HPDE6-E6E7 (cell line): ENCODE results near the gene BCL2L12.

Experiments
- DNase-seq: peaks from one replicate; pipeline ENCODE4 v3.0.0; 2011; ENCODE audit warnings: missing footprints; ENCODE audit errors: extremely low spot score

Gene BCL2L12

GRCh38 chr19:49641688-49642491 lies 23.8 kb upstream of the BCL2L12 start, which contains the start of gene SCAF1:
Gene SCAF1 (plus strand): TSS chr19:49642209. CDS start chr19:49645027, 2,818 bp downstream.
- peak; percentile 88 for DNase-seq

- no peak for DNase-seq
These were observed 23.2 kb upstream of the BCL2L12 start for GRCh38 chr19:49642492-49643035.

GRCh38 chr19:49643466-49643865 lies 22.3 kb upstream of the BCL2L12 start:
- DNase-seq, result no peak

GRCh38 chr19:49645592-49645991 lies 20.1 kb upstream of the BCL2L12 start:
- no peak for DNase-seq

- DNase-seq, result no peak
These were observed 19.7 kb upstream of the BCL2L12 start for GRCh38 chr19:49645995-49646394.

GRCh38 chr19:49646586-49646985 lies 19.1 kb upstream of the BCL2L12 start:
- no peak for DNase-seq

GRCh38 chr19:49651029-49651819 lies 14.5 kb upstream of the BCL2L12 start:
- DNase-seq, result no peak

- DNase-seq, result no peak
These were observed 13.7 kb upstream of the BCL2L12 start for GRCh38 chr19:49651820-49652550.

GRCh38 chr19:49652551-49653465 lies 12.9 kb upstream of the BCL2L12 start:
- no peak for DNase-seq

- DNase-seq, result no peak
These were observed 12.3 kb upstream of the BCL2L12 start for GRCh38 chr19:49653466-49653806.

GRCh38 chr19:49654581-49654980 lies 11.2 kb upstream of the BCL2L12 start:
- no peak for DNase-seq

GRCh38 chr19:49655570-49656455 lies 9.9 kb upstream of the BCL2L12 start:
- no peak for DNase-seq

GRCh38 chr19:49656456-49657109 lies 9.2 kb upstream of the BCL2L12 start:
- DNase-seq, result no peak

GRCh38 chr19:49657493-49658138 lies 8.1 kb upstream of the BCL2L12 start:
- DNase-seq, result no peak

GRCh38 chr19:49658139-49658517 lies 7.6 kb upstream of the BCL2L12 start:
- no peak for DNase-seq

GRCh38 chr19:49658566-49659442 lies 6.9 kb upstream of the BCL2L12 start:
- DNase-seq, result no peak

GRCh38 chr19:49660338-49660961 lies 5.3 kb upstream of the BCL2L12 start:
- DNase-seq, result no peak
